ENCODE data around the gene MAN1A1. TPM values are rescaled to one million over a fixed set of nuclear protein-coding genes. Genes with fewer than 3 reads are reported as not detected.

MAN1A1 gene
- total RNA-seq, 4 donors from 2014 or later = 17.8 to 34.7 (median 29.9) TPM

DNA sequence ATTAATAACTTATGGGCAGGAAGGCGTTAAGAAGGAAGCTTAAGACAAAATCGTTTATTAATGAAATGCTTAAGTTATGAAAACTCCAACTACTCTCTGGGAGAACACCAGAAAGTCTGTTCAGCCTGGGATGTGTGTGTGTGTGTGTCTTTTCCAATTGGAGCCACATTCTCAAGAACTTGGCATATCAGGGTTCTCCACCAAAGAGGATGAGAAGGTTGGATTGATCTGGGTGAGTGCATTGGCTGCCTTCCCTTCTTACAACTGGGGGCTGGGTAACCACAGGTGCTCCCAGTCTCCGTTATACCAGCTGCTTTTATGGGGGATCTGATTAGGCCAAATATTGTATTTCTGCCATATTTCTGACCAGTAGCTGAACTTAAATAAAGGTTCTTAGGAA lies 102.1 kb downstream of the MAN1A1 start:
- Histone ChIP-seq H3K27me3 (no peaks in the 10 kb centered on the region), H3K4me1 (no peaks in the 10 kb centered on the region), H3K27ac (no peak overlapping the region), H3K4me3 (no peak overlapping the region), H3K36me3 (no peaks in the 10 kb centered on the region), H3K9me3 (no peaks in the 10 kb centered on the region)
- DNase-seq (ENCODE audit: low spot score in 2 of 2) = no peak
- TF ChIP-seq POLR2A (IDR thresholded peaks at IDR 0.05) (no peak), EP300 (IDR thresholded peaks at IDR 0.05) (no peak), POLR2AphosphoS5 (IDR thresholded peaks at IDR 0.05) (no peak)
- TF ChIP-seq, protein P1, sequence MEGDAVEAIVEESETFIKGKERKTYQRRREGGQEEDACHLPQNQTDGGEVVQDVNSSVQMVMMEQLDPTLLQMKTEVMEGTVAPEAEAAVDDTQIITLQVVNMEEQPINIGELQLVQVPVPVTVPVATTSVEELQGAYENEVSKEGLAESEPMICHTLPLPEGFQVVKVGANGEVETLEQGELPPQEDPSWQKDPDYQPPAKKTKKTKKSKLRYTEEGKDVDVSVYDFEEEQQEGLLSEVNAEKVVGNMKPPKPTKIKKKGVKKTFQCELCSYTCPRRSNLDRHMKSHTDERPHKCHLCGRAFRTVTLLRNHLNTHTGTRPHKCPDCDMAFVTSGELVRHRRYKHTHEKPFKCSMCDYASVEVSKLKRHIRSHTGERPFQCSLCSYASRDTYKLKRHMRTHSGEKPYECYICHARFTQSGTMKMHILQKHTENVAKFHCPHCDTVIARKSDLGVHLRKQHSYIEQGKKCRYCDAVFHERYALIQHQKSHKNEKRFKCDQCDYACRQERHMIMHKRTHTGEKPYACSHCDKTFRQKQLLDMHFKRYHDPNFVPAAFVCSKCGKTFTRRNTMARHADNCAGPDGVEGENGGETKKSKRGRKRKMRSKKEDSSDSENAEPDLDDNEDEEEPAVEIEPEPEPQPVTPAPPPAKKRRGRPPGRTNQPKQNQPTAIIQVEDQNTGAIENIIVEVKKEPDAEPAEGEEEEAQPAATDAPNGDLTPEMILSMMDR (IDR thresholded peaks at IDR 0.05) = no peak
- whole genome bisulfite sequencing = 82% methylated on average over 3 of the region's 3 CpGs

DNA sequence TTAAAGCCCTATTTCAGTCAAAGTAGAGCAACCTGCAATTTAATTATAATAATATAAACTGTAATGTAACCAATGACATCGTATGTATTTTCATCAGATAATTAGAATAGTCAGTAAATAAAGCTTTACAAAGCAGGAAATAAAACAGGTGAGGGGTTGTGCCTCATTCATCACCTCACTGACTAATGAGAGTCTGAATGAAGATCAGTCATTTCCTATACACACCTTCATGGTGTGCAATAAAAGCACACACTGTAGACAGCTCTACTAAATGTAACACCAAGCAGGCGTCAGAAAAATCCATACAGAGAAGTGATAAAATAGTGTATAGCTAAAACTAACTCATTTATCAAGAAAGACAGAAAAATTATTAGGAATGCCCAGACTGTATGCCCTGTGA lies 105.9 kb downstream of the MAN1A1 start:
- TF ChIP-seq POLR2AphosphoS5 (IDR thresholded peaks at IDR 0.05) (no peak), EP300 (IDR thresholded peaks at IDR 0.05) (no peak), POLR2A (IDR thresholded peaks at IDR 0.05) (no peak)
- Histone ChIP-seq H3K27me3 (no peaks in the 10 kb centered on the region), H3K4me3 (no peak overlapping the region), H3K36me3 (no peaks in the 10 kb centered on the region), H3K27ac (no peak overlapping the region), H3K4me1 (peaks cover 9% of the 10 kb centered on the region), H3K9me3 (no peaks in the 10 kb centered on the region)
- 91% methylated on average over 2 of the region's 2 CpGs for WGBS
- DNase-seq (ENCODE audit: low spot score in 2 of 2) = no peak

DNA sequence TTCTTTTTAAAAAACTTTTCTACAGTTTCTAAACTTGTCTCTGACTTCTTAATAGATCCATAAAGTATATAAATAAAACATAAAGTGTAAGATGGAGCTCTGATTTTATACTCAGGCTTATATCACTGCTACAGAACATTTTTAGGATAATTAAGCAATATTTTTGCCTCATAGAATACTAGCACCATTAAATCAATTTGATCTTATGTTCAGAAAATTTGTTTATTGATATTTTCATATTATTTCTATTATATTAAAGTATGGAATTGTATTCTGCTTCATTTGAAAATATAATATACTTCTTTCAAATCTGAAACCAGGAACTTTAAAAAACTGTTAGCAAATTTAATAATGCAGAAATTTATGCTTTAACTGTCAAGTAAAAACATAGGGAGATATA lies 106.5 kb downstream of the MAN1A1 start:
- no peak overlapping the region for H3K4me3 ChIP-seq
- DNase-seq (ENCODE audit: low spot score in 2 of 2) = no peak

DNA sequence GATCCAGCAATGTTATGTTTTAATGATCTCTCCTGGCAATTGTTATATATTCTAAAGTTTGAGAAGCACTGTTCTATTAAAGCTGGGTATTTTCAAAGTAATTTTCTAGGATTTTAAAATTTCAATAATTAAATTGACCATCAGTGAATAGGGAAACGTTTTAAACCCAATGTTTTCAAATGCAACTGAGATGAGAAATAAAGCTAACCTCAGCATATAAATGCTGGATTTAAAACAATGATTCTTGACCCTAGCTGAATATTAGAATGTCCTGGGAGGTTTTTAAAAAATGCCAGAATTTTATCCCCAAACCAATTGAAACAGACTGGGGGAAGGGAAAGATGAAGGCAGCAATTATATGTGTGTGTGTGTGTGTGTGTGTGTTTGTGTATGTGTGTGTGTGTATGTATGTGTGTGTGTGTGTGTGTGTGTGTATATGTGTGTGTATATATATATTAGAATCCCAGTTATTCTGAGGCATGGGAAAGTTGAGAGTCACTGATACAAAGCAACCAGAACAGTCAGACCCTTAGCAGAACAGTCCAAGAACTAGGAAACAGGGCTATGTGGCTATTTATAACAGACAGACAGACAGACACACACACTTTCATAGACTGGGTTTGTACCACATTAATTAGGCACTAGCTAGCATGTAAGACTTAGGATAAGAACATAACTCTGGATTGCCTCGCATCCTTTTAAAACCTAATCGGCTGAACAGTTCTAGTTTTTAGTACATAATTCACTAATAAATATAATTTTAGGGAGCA lies 107.8 kb downstream of the MAN1A1 start:
- Histone ChIP-seq H3K27ac (no peak overlapping the region), H3K9me3 (no peaks in the 10 kb centered on the region), H3K36me3 (no peaks in the 10 kb centered on the region), H3K27me3 (no peaks in the 10 kb centered on the region), H3K4me1 (peaks cover 9% of the 10 kb centered on the region), H3K4me3 (no peak overlapping the region)
- WGBS = 86% methylated on average over 3 of the region's 3 CpGs
- TF ChIP-seq EP300 (IDR thresholded peaks at IDR 0.05) (no peak), POLR2A (IDR thresholded peaks at IDR 0.05) (no peak), POLR2AphosphoS5 (IDR thresholded peaks at IDR 0.05) (no peak)
- TF ChIP-seq, protein P1 (IDR thresholded peaks at IDR 0.05) = no peak
- no peak for DNase-seq (ENCODE audit: low spot score in 2 of 2)

More for the DNA sequence above, 106.5 kb downstream of the MAN1A1 start:
- H3K36me3 ChIP-seq = no peaks in the 10 kb centered on the region
- no peaks in the 10 kb centered on the region for H3K9me3 ChIP-seq
- peaks cover 9% of the 10 kb centered on the region for H3K4me1 ChIP-seq
- H3K27ac ChIP-seq = no peak overlapping the region
- no peaks in the 10 kb centered on the region for H3K27me3 ChIP-seq
- TF ChIP-seq, protein P1 (IDR thresholded peaks at IDR 0.05) = no peak
- TF ChIP-seq POLR2AphosphoS5 (IDR thresholded peaks at IDR 0.05) (no peak), EP300 (IDR thresholded peaks at IDR 0.05) (no peak), POLR2A (IDR thresholded peaks at IDR 0.05) (no peak)

DNA sequence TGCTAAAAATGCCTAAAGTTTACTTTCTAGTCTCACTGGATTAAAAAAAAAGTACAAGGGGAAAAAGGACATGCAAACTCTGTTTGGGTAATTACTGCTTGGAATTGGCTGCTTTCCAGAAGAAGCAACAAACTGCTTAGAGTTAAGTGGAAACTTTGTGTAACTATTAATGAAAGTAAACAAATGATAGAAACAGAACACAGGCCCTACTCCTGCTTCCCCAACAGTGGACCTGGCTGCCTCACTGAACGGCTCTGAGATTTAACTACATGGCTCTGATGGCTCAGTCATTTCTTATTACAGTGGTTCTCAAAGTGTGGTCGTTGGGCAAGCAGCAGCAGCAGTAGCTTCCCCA lies 108.5 kb downstream of the MAN1A1 start:
- no peak for DNase-seq (ENCODE audit: low spot score in 2 of 2)
- Histone ChIP-seq H3K4me3 (no peak overlapping the region), H3K27ac (no peak overlapping the region), H3K36me3 (peaks cover 3% of the 10 kb centered on the region), H3K27me3 (no peaks in the 10 kb centered on the region), H3K9me3 (no peaks in the 10 kb centered on the region), H3K4me1 (peaks cover 9% of the 10 kb centered on the region)
- WGBS = 41% methylated on average over 2 of the region's 2 CpGs
- TF ChIP-seq, protein P1 (IDR thresholded peaks at IDR 0.05) = no peak
- TF ChIP-seq POLR2A (IDR thresholded peaks at IDR 0.05) (no peak), POLR2AphosphoS5 (IDR thresholded peaks at IDR 0.05) (no peak), EP300 (IDR thresholded peaks at IDR 0.05) (no peak)

Data from suprapubic skin (tissue), 4 donors.